Measurements from ENCODE around the gene TFAP2C. TPM values are rescaled to one million over a fixed set of nuclear protein-coding genes. Genes with fewer than 3 reads are reported as not detected.

The TFAP2C gene
- 1 to 10 TPM; 1.6 to 4.5 (median 1.9) TPM for total RNA-seq (2021; fragmentation: NEBNext Ultra II Directional; extraction: Animal tissue kit (Norgen Biotek cat#: 25700))
- long read RNA-seq, partial matches to known transcripts: 1 of 9 reads
- long read RNA-seq, other reads (novel, unspliced or antisense): 5 of 9 reads

GRCh38 chr20:56628873-56629463 lies at the start of gene TFAP2C:
Gene TFAP2C, plus strand, starts transcription at chr20:56629306. Its CDS starts 239 bp downstream, at chr20:56629545.
- Mint-ChIP-seq H3K27ac (peak within 1 kb of the TSS; percentile 26; the same call in 1 of the 2 replicates), H3K9me3 (no peaks in the 10 kb centered on the region), H3K4me1 (ENCODE audit: low read depth) (peaks cover 18% of the 10 kb centered on the region), H3K4me3 (peak within 1 kb of the TSS; percentile 87), H3K36me3 (ENCODE audit: low read depth) (peaks cover 11% of the 10 kb centered on the region), H3K27me3 (ENCODE audit: insufficient read depth) (peaks cover 3% of the 10 kb centered on the region)
- TF ChIP-seq CTCF (IDR thresholded peaks at IDR 0.05): no peak
- peak; percentile 54 for DNase-seq

GRCh38 chr20:56580226-56580625 lies 48.9 kb upstream of the TFAP2C start:
- Mint-ChIP-seq H3K27ac (no peak overlapping the region), H3K27me3 (ENCODE audit: insufficient read depth) (peaks cover 24% of the 10 kb centered on the region), H3K4me3 (no peak overlapping the region), H3K4me1 (ENCODE audit: low read depth) (peaks cover 4% of the 10 kb centered on the region), H3K9me3 (no peaks in the 10 kb centered on the region), H3K36me3 (ENCODE audit: low read depth) (no peaks in the 10 kb centered on the region)
- no peak for DNase-seq
- no peak for TF ChIP-seq CTCF (IDR thresholded peaks at IDR 0.05)

- H3K4me3 Mint-ChIP-seq: no peak overlapping the region
- H3K27ac Mint-ChIP-seq: no peak overlapping the region
- H3K36me3 Mint-ChIP-seq (ENCODE audit: low read depth): no peaks in the 10 kb centered on the region
- no peak for TF ChIP-seq CTCF (IDR thresholded peaks at IDR 0.05)
- no peak for DNase-seq
- H3K9me3 Mint-ChIP-seq: no peaks in the 10 kb centered on the region
- H3K27me3 Mint-ChIP-seq (ENCODE audit: insufficient read depth): peaks cover 24% of the 10 kb centered on the region
- no peaks in the 10 kb centered on the region for H3K4me1 Mint-ChIP-seq (ENCODE audit: low read depth)
Observed at GRCh38 chr20:56581701-56582100, 47.4 kb upstream of the TFAP2C start.

GRCh38 chr20:56582542-56582941 lies 46.6 kb upstream of the TFAP2C start:
- Mint-ChIP-seq H3K4me1 (ENCODE audit: low read depth) (no peaks in the 10 kb centered on the region), H3K27me3 (ENCODE audit: insufficient read depth) (peaks cover 24% of the 10 kb centered on the region), H3K36me3 (ENCODE audit: low read depth) (no peaks in the 10 kb centered on the region), H3K9me3 (no peaks in the 10 kb centered on the region), H3K4me3 (no peak overlapping the region), H3K27ac (no peak overlapping the region)
- no peak for DNase-seq
- no peak for TF ChIP-seq CTCF (IDR thresholded peaks at IDR 0.05)

- no peaks in the 10 kb centered on the region for H3K4me1 Mint-ChIP-seq (ENCODE audit: low read depth)
- no peak for DNase-seq
- no peaks in the 10 kb centered on the region for H3K9me3 Mint-ChIP-seq
- H3K27me3 Mint-ChIP-seq (ENCODE audit: insufficient read depth): peaks cover 20% of the 10 kb centered on the region
- no peak overlapping the region for H3K27ac Mint-ChIP-seq
- no peaks in the 10 kb centered on the region for H3K36me3 Mint-ChIP-seq (ENCODE audit: low read depth)
- H3K4me3 Mint-ChIP-seq: no peak overlapping the region
- no peak for TF ChIP-seq CTCF (IDR thresholded peaks at IDR 0.05)
Observed at GRCh38 chr20:56584916-56585315, 44.2 kb upstream of the TFAP2C start.
